HG03196 (cell line): Measurements from ENCODE around the gene CRYGC.
A peak's percentile ranks its signal among the peaks of the same experiment; 100 is the strongest.

Source experiments
- ATAC-seq: cut with Tn5 transposase; IDR thresholded peaks from one replicate; pipeline ENCODE4 v1.9.1; 2021; ENCODE audit not compliant: unreplicated experiment

The CRYGC gene, protein sequence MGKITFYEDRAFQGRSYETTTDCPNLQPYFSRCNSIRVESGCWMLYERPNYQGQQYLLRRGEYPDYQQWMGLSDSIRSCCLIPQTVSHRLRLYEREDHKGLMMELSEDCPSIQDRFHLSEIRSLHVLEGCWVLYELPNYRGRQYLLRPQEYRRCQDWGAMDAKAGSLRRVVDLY

DNA sequence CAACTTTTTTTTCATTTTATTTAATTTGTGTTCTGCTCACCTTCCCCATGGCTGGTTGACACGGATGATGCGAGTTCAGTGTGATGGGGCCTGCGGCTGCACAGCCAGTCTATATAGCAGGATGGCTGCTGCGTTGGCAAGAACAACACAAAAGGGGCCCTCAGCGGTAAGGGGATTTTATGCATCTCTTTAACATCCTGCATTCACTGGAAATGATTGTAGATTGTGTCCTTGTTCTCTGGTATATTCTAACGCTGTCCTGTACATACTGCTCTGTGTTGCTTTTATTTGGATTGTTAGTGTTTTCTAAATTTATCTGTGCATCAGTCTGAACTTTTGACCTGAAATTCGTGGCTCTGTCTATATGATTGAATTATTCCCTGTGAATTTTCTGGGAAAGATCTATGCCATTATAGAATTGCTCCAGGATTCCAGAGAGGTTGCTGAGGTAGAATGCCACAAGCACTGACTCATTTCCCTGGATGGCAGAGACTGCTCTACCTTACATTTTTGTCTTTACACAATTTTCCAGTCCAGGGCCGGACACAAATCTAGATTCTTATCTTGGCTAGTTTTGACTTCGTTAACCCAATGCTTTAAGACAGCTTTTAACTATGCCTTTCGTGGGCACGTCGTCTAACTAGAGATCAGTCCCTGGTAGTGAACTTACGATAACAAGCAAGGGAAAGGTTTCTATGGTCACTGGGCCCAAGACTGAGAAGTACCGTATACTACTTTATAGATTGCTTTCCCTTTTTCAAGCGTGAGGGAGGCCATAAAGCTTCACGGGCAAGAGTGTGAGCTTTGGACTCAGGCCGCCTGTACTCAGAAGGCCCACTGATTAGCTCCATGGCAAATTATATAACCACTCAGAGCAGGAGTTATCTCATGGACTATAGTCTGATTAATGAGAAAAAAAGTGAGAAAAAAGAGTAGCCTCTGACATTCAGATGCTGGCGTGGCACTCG is at the start of gene CRYGC:
Gene CRYGC (minus strand): TSS at position 85 of the 968 bp plus-strand sequence. CDS start 36 bp downstream, at position 49.
- ATAC-seq = no peak

DNA sequence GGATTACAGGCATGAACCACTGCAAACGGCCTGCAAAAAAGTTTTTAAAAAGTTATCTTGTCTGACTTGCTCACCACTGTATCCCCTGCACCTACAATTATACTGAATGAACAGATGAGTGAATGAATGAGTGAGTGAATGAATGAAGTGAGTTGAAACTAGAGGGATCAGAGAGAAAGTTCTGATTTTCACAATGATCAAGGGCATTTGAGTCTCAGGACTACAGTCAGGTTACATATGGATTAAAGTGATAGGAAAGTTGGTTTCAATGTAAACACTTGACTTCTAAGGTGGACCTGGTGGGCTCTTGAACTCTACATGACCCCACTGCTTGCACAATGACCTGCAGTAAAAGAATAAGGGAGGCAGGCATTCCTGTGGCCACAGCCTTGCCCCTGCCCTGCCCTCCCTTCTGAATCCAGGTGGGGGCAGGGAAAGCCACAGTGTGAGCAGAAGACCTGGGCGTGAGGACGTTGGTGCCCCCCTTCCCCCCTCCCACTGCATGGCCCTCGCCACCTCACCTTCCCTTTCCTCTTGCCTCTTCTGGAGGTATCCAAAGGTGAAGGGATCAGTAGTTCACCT is 49.5 kb upstream of the CRYGC start:
- no peak for ATAC-seq

DNA sequence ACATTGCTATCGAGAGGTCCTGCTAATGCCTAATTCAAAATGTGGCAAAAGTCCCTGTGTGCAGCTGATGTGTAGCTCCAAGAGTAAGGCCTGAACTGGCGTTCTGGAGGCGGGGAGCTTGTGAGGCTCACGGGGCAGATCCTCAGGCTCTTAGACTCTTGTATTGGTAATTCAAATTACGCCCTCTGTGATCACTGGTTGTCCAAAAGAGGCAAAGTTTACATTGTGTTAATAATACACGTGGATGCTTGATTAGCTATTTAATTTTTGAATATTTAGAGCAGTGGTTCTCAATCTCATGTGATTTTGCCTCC is 46.2 kb upstream of the CRYGC start:
- no peak for ATAC-seq

DNA sequence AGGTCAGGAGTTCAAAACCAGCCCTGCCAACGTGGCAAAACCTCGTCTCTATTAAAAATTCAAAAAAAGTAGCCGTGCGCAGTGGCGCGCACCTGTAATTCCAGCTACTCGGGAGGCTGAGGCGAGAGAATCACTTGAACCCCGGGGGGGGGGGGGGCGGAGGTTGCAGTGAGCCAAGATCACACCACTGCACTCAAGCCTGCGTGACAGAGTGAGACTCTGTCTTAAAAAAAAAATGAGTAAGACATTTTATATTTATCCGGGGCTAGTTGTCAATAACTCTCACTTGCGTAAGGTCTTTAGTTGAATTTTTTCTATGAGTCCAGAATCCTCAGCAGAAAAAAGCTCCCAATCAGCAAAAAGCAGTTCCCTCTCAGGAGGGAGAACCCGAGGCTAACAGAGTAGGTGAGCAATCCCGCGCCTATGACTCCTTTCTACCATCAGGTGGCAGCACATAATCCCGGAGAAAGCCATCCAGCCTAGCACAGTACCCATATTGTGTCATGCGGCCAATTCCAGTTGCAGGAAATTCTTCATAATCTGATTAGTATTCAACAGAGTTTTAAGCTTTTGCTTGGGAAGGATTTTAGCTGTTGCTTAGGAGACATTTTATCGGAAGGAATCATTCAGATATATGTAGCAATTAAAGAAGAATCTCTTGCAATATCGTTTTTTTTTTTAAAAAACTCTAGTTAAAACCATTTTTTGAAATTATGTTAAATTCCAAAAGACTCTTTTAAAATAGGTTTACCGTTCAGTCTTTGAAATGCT is 45.6 kb upstream of the CRYGC start:
- peak; percentile 99 for ATAC-seq

DNA sequence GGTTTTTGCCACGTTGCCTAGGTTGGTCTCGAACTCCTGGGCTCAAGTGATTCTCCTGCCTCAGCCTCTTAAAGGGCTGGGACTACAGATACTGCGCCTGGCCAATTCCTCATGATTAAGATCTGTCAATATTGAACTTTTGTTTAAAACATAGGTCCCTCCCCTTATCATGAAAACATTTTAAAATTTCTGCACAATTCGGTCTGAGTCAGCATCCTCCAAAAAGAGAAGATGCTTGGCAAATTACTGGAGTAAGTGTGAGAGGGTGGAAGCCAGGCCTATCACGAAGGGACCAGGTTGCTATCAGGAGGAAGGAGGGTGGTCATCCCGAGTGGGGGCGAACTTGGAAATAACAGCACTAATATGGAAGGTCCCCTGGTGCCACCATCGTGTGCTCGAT is 44.5 kb upstream of the CRYGC start:
- ATAC-seq = no peak

DNA sequence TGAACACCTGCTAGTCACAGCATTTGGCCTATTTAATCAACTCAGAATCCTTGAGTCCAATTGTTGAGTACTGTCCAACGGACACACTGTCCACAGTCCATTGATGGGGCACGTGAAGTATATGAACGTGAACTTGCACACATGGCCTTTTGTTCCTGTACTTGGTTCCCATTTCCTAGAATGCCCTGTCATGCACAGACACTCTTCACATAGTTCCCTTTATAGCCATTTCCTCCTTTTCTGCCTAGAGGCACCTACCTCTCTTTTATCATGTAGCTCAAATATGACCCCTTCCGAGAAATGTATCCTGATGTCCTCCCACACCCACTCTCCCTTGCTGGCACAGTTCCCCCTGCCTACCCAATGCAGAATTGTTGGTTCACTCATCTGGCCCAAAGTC is 42.5 kb upstream of the CRYGC start:
- no peak for ATAC-seq

DNA sequence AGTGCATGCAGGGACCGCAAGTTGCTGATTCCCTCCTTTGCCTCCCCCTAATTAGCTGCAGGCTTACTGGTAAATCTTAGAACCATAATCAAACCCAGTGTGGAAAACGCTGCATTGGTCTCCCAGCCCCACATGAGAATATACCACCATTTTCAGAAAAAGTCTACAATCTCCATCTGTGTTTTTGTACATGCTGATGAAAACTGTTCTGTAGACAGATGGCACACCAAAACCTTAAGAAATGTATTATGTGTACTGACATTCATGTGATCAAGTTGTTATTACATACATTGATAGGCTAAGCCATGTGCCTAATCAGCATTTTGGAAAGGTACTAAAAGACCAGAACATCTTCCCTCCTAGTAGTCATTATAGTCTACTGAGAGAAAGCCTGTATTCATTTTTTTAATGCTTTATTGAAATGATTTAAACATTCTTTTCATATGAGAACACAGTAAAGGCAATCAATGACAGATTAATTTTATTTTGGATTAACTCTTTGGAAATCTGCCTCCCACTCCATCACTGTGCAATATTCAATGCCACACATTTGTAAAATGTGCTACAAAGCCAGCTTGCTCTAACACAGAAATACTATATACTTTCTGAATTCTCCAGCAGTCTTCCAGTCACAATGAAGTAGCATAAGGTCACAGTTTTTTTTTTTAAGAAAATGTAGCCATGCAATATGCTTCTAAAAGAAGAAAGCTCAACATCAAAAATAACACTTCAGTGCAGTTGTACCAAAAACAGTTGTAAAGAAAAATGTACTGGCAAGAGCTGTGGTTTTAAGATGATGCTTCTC is 35.5 kb upstream of the CRYGC start:
- ATAC-seq = no peak

DNA sequence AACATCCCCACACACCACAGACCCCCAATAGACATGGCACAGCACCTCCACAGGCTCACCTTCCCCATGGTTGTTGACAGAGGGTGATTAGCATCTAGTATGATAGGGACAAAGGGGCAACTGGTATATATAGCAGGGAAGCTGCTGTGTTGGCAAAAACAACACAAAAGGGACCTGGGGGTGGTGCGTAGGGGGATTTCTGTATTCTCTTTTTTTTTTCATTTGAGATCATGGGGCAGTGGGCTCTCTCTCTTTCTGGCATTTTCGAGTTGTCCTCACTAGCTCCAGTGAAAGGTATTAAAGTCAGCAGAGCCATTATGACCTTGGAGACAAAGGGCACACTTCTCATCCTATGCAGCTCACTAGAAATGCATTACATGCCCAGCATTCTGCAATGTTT is 33.9 kb upstream of the CRYGC start, which contains the start of gene CRYGA:
Gene CRYGA (minus strand): TSS at position 101 of the 400 bp plus-strand sequence. CDS start 33 bp downstream, at position 68.
- no peak for ATAC-seq

DNA sequence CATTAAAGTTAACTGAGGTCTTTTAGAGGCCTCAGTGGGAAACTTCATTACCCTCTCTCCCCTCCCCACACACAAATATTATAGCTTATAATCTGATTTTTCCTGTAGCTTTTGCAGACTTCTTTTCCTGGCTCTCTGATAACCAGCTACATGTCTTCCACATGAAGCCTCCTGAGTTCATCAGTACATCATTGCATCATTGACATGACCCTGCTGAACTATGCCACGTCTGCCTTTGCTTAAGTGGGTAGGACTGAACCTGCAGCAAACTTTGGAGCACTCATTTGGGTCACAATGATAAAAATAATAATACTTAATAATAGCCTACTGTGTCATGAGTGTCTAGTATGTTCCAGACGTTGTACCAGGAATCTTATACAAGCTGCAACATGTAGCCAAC is 26.8 kb upstream of the CRYGC start:
- no peak for ATAC-seq

DNA sequence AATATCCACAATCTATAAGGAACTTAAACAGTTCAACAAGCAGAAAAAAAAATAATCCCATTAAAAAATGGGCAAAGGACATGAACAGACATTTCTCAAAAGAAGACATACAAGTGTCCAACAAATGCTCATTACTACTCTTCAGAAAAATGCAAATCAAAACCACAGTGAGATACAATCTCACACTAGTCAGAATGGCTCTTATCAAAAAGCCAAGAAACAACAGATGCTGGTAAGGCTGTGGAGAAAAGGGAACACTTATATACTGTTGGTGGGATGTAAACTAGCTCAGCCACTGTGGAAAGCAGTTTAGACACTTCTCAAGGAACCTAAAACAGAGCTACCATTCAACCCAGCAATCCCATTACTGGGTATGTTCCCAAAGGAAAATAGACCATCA is 23.5 kb upstream of the CRYGC start:
- ATAC-seq = no peak

DNA sequence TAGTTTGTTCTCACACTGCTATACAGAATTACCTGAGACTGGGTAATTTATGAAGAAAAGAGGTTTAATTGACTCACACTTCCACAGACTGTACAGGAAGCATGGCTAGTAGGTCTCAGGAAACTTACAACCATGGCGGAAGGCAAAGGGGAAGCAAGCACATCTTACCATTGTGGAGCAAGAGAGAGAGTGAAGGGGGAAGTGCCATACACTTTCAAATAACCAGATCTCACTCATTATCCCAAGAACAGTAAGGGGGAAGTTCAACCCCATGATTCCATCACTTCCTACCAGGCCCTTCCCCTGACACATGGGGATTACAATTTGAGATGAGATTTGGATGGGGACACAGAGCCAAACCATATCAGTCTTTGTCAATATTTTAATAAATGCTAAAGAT is 21.3 kb upstream of the CRYGC start:
- ATAC-seq = no peak

DNA sequence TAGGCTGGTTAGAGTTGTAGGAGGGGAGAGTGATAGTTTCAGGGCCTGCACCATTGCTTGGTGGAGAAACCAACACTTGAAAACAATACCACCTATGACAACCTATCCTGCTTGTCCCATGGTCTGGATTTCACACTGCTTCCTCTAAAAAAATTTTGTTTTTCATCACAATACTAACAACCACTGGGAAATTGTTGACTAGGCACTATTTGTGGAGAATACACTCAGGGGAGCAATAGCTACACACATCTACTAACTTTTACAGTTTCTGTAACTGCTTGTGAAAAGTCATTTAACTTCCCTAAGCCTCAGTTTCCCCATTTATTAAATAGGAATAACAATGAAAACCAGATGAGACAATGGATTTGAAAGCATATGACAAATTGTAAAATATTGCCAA is 20.5 kb upstream of the CRYGC start:
- ATAC-seq = no peak

DNA sequence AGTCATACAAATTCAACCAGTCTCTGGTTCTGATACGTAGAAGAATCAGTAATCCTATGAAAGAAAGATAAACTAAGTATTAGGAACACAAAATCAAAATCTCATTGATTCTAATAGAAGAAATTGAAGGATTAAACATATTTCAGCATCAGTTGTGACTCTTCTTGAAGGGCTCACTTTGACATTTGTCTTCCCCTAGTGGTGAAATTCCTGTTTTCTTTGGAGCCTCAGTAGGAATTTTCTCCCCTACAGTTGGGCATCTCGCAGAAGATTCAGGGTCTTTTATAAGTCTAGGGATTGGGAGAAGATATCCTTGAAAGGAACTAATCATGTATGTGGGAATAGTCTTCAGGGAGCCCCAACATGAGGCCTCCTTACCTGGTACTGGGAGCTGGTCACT is 19.2 kb upstream of the CRYGC start:
- no peak for ATAC-seq

DNA sequence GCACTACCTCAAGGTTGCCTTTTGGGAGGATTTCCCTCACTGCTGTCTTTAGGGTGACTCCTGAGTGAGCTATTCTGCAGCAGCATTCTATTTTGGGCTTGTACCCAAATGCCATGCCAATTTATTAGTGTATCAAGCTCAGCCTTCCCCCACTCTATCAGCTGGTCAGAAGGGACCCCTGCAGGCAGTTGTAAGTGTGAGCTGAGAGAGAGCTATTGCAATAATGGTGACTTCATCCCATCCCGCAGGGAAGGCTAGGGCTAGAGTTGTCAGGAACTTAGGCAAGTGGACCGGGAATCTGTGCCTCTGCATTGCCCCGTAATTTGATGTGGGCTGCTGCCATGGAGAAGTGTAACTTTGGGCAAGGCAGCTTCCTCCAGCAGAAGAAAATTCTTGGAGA is 18.1 kb upstream of the CRYGC start:
- ATAC-seq = no peak

DNA sequence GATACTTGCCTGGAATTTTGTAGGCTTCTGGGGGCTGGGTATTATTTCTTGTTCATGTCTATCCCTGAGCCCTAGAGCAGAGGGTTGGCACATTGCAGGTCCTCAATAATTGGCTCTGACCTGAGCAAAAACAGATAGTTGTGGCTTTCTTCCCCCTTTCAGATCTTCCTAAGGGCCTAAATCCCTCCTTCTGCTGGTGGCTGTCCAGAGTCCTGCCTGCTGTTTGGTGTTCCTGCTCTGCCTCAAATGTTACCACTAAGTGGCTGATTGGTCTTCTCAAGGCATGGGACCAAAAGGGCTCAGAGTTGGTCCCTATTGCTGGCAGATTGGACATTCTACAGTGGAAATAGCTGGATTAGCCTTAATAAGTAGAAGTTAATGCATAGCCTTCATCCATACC is 17.4 kb upstream of the CRYGC start:
- ATAC-seq = no peak

DNA sequence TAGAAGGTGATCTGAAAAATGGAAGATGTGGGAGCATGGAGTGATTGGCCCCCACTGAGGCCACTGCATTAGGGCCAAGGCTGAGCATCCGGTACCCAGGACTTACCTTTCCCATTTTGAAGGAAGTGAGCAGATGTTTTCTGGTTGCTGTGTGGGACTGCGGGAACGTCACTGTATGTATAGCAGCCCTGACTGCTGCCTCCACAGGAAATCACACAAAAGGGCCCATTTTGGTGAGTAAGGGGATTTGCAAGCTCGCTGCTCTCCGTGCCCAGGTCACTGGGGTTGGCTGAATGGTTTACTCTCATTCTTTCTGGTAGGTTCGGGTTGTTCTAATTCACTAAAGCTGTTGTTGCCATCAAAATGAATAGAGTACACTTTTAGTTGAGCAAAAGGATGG is 16.4 kb upstream of the CRYGC start, which contains the start of gene CRYGB:
Gene CRYGB (minus strand): TSS at position 153 of the 400 bp plus-strand sequence. CDS start 38 bp downstream, at position 115.
- ATAC-seq = no peak

DNA sequence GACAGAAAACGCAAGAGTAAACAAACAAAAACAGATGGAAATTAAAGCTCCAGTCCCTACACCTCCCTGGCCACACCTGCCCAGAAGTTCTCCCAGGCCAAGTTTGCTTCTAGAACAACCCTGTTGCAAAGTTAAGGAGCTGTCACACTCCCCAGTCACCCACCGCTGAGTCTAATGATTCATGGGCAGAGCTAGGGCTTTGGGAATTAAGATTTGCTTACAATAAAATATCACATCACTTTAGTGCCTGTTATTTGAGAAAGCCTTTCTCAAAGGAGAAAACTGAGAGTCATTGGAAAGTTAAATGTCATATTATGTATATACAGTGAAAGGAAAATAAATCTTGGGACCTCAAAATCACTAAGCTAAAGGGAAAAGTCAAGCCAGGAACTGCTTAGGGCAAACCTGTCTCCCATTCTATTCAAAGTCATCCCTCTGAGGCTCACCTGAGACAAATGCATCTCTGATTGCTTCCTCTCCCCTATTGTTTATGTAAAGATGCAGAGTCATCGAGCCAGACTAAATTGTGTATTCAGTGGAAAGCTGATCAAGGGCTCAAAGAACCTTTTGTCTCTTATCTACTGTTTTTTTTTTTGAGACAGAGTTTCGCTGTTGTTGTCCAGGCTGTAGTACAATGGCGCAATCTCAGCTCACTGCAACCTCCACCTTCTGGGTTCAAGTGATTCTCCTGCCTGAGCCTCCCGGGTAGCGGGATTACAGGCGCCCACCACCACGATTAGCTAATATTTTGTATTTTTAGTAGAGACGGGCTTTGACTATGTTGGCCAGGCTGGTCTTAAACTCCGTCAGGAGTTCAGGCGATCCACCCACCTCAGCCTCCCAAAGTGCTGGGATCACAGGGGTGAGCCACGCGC is 13.5 kb upstream of the CRYGC start:
- no peak for ATAC-seq

DNA sequence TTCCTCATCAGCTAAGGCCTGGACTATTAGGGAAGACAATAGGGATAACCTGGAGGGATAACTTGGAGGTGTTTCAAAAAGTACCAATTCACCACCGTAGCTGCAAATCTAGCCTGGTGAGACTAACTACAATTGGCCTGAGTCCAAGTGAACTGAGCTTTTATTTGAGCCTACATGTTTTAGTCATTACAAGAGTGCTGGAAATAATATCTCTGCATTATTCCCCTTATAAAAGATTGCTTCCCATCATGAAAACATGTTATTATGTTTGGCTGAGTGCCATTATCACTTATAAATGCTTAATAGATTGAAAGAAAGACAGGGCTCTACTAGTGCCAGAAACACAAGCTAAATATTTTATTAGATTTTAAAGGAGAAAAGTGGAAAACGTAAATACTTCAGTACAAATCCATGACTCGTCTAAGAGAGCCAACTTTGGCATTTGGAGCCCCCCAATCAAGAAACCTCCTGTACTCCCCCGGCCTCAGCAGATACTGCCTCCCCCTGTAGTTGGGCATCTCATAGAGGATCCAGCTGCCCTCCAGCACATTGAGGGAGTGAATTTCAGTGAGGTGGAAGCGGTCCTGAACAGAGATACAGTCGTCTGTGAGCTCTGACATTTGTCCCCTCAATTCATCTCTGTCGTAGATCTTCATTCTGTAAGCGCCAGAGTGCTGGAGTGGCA is 12.8 kb upstream of the CRYGC start:
- no peak for ATAC-seq

DNA sequence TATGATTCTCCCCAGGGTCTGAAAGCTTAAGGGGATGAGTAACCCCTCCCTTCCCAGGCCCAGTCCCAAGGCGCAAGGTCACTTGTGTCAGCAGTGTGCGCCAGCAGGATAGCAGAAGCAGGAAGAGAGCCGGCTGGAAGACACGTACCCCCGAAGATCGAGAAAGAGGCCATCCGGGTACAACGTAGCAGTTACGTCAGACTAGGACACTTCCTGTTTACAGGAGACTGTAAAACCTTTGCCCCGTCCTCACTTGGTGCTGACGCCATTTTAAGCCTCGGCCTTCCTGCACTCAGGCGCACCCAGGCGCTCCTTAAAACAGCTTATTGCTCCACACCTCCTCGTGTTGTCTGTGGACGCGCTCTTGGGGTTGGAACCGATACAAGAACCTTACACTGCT is 9.8 kb upstream of the CRYGC start:
- no peak for ATAC-seq
